ENCODE results near the gene KLHL29.

Gene KLHL29

DNA sequence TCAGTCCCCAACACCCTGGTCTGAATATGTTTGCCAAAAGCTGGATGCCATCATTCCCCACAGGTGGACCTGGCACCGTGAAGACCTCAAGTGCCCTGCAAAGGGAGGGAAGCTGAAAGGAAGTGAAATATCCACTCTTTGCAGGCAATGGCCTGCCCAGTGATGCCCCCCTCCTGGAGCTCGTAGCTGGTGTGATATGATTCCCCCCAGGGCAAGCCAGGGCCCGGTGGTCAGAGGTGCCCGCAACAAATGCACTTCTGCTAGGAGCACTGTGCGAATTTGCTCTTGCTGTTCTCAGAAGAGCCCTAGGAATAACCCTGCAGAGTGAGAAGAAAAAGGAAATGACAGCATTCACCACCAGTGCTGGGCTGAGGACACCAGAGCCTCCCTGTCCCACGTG, 247.4 kb downstream of the KLHL29 start:
- no peaks in the 10 kb centered on the region for H3K27me3 ChIP-seq (ENCODE audit: control insufficient read depth in 3 of 3, insufficient read depth in 3 of 3, low read depth in 1 of 3, low read length in 3 of 3)
- H3K4me1 ChIP-seq (ENCODE audit: control insufficient read depth in 2 of 2, insufficient read depth in 1 of 2, low read depth in 1 of 2, low read length in 2 of 2), result peaks cover 26 to 33% of the 10 kb centered on the region in 2 donors
- H3K14ac ChIP-seq (ENCODE audit: low read length), result no peak overlapping the region
- no peaks in the 10 kb centered on the region for H3K9me3 ChIP-seq (replicated peaks in 1 of 2; ENCODE audit: control insufficient read depth in 2 of 2, insufficient read depth in 1 of 2, low read depth in 1 of 2, low read length in 2 of 2)
- peak overlapping the region; percentile 58 for H3K18ac ChIP-seq (ENCODE audit: low read length)
- no peak overlapping the region for H4K8ac ChIP-seq (ENCODE audit: low read depth, low read length)
- H2BK15ac ChIP-seq (ENCODE audit: low read length), result no peak overlapping the region
- no peak overlapping the region for H2BK120ac ChIP-seq (ENCODE audit: low read depth, low read length)
- no peak for DNase-seq (ENCODE audit: low spot score)
- H2AK5ac ChIP-seq (ENCODE audit: low read depth, low read length), result peak overlapping the region; percentile 41
- H3K4me3 ChIP-seq (ENCODE audit: low read length in 2 of 2), result no peak overlapping the region
- H3K36me3 ChIP-seq (replicated peaks in 1 of 2; ENCODE audit: control insufficient read depth in 2 of 2, insufficient read depth in 2 of 2, low read length in 2 of 2), result no peaks in the 10 kb centered on the region
- H3K4ac ChIP-seq (ENCODE audit: low read length), result peak overlapping the region; percentile 27
- H3K27ac ChIP-seq (replicated peaks; ENCODE audit: low read length), result no peak overlapping the region
- H3K23ac ChIP-seq (ENCODE audit: low read depth, low read length, poor library complexity), result no peak overlapping the region
- H2AFZ ChIP-seq (ENCODE audit: low read length), result no peak overlapping the region
- no peak overlapping the region for H3K4me2 ChIP-seq (ENCODE audit: insufficient read depth, low read length, poor library complexity, severe bottlenecking)
- H3K9ac ChIP-seq (ENCODE audit: low read depth, low read length, poor library complexity), result no peak overlapping the region
- H2BK12ac ChIP-seq (ENCODE audit: low read length), result no peak overlapping the region
- WGBS, 2 donors (ENCODE audit: extremely low coverage in 2 of 2, insufficient read length in 2 of 2, insufficient replicate concordance in 1 of 2), result no CpG with 5 or more reads among the region's 6 CpGs
- H3K79me1 ChIP-seq (ENCODE audit: low read depth, low read length), result no peaks in the 10 kb centered on the region
- H4K91ac ChIP-seq (ENCODE audit: low read depth, low read length, poor library complexity), result no peak overlapping the region
- H2BK5ac ChIP-seq (ENCODE audit: low read length), result no peak overlapping the region

DNA sequence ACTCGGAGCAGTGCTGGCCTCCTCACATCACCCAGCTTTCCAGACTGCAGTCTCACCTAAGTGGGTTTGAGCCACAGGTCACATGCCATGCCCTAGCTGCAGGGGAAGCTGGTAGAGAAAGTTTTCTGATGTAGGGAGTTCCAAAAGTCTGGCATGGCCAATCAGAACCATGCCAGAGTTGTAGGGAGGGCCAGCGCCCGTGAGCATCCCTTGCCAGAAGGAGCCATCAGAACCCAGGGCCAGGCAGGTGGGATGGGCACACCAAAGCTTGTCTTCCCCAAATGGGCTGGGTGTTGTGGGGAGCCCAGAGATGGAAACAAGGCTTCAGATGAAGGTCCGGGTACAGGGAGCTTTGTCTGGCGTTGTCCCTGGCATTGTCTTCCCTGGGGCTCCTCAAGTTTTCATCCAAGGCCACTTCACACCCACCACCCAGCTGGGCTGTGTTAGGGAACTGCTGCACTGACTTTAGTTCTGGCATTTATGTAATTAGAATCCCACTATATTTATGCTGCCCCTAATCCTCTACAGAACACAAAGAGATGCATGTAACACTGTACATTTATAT, 247.9 kb downstream of the KLHL29 start:
- WGBS, 2 donors (ENCODE audit: extremely low coverage in 2 of 2, insufficient read length in 2 of 2, insufficient replicate concordance in 1 of 2), result no CpG with 5 or more reads among the region's 5 CpGs
- no peak overlapping the region for H2BK120ac ChIP-seq (ENCODE audit: low read depth, low read length)
- H2BK15ac ChIP-seq (ENCODE audit: low read length), result no peak overlapping the region
- no peak overlapping the region for H2BK12ac ChIP-seq (ENCODE audit: low read length)
- no peaks in the 10 kb centered on the region for H3K9me3 ChIP-seq (replicated peaks in 1 of 2; ENCODE audit: control insufficient read depth in 2 of 2, insufficient read depth in 1 of 2, low read depth in 1 of 2, low read length in 2 of 2)
- no peak overlapping the region for H3K27ac ChIP-seq (replicated peaks; ENCODE audit: low read length)
- H3K27me3 ChIP-seq (ENCODE audit: control insufficient read depth in 3 of 3, insufficient read depth in 3 of 3, low read depth in 1 of 3, low read length in 3 of 3), result no peaks in the 10 kb centered on the region
- DNase-seq (ENCODE audit: low spot score), result no peak
- no peak overlapping the region for H3K9ac ChIP-seq (ENCODE audit: low read depth, low read length, poor library complexity)
- H3K14ac ChIP-seq (ENCODE audit: low read length), result no peak overlapping the region
- H2BK5ac ChIP-seq (ENCODE audit: low read length), result no peak overlapping the region
- H3K4me2 ChIP-seq (ENCODE audit: insufficient read depth, low read length, poor library complexity, severe bottlenecking), result no peak overlapping the region
- H3K23ac ChIP-seq (ENCODE audit: low read depth, low read length, poor library complexity), result no peak overlapping the region
- H3K4ac ChIP-seq (ENCODE audit: low read length), result peak overlapping the region; percentile 27
- no peak overlapping the region for H3K4me3 ChIP-seq (ENCODE audit: low read length in 2 of 2)
- H2AFZ ChIP-seq (ENCODE audit: low read length), result no peak overlapping the region
- no peak overlapping the region for H4K8ac ChIP-seq (ENCODE audit: low read depth, low read length)
- H2AK5ac ChIP-seq (ENCODE audit: low read depth, low read length), result peak overlapping the region; percentile 41
- H3K36me3 ChIP-seq (replicated peaks in 1 of 2; ENCODE audit: control insufficient read depth in 2 of 2, insufficient read depth in 2 of 2, low read length in 2 of 2), result no peaks in the 10 kb centered on the region
- peaks cover 28 to 30% of the 10 kb centered on the region in 2 donors for H3K4me1 ChIP-seq (ENCODE audit: control insufficient read depth in 2 of 2, insufficient read depth in 1 of 2, low read depth in 1 of 2, low read length in 2 of 2)
- H3K18ac ChIP-seq (ENCODE audit: low read length), result peak overlapping the region; percentile 58
- H4K91ac ChIP-seq (ENCODE audit: low read depth, low read length, poor library complexity), result no peak overlapping the region
- H3K79me1 ChIP-seq (ENCODE audit: low read depth, low read length), result no peaks in the 10 kb centered on the region

DNA sequence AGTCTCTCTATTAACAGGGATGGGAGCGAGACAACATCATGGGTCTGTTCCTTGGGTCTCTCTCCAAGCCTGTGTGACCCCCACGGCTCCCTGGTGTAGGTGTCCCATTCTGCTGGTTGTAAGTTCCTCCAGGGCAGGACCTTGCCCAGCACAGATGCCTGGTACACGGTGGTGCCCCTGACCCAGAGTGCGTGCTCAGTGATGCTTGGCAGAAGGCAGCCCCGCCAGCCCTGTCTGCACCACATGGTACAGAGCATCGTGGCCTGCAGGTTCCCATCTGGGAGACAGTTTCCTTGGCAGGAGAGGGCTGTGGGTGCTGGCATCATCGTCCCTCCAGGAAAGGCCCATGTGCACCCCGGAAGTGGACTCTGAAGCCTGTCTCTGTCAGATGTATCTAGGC, 249.0 kb downstream of the KLHL29 start:
- no peak overlapping the region for H2BK5ac ChIP-seq (ENCODE audit: low read length)
- no peak for DNase-seq (ENCODE audit: low spot score)

DNA sequence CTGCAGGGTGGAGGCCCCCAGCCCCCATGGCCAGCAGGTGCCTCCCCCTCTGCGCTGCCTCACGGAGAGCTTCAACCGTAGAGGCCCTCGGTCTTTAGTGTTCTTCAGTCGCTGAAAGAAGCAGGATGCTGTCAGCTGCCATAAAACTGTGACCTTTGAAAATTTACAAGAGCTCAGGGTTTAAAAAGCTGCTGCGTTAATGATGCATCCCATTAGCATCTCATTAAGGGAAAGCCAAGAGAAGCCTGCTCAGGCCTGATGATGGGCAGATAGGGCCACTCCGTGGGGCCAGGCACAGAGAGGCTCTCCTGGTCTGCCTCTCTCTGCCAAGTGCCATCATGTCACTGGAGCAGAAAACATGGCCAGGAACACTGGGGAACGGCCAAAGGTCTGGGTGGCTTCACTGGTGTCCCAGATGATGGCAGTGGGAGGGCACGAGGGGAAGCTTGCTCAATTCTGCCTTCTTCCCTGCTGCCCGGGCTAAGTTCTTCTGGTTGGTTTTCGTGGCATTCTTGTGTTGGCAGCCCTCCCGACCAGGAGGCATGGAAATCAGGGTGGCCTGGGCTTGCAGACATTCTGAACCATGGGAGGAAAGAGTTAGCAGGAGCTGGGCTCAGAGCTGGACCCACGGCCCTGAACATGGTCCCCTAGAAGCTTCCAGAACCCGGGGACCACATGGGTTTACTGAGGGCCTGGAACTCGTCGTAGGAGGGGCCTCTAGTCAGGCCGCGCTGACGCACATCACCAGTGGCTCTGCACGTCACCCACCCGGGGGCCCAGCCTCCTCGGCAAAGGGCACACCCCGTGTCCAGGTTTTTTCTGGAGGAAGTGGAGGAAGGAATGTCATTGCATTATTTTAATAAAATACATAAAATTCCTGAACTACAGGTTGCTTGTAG, 250.7 kb downstream of the KLHL29 start:
- no peaks in the 10 kb centered on the region for H3K79me1 ChIP-seq (ENCODE audit: low read depth, low read length)
- H3K14ac ChIP-seq (ENCODE audit: low read length), result no peak overlapping the region
- H3K23ac ChIP-seq (ENCODE audit: low read depth, low read length, poor library complexity), result no peak overlapping the region
- H2BK15ac ChIP-seq (ENCODE audit: low read length), result peak overlapping the region; percentile 1
- no peak overlapping the region for H4K8ac ChIP-seq (ENCODE audit: low read depth, low read length)
- H3K36me3 ChIP-seq (replicated peaks in 1 of 2; ENCODE audit: control insufficient read depth in 2 of 2, insufficient read depth in 2 of 2, low read length in 2 of 2), result no peaks in the 10 kb centered on the region
- H3K4me1 ChIP-seq (ENCODE audit: control insufficient read depth in 2 of 2, insufficient read depth in 1 of 2, low read depth in 1 of 2, low read length in 2 of 2), result peaks cover 17 to 18% of the 10 kb centered on the region in 2 donors
- no CpG with 5 or more reads among the region's 23 CpGs for WGBS, 2 donors (ENCODE audit: extremely low coverage in 2 of 2, insufficient read length in 2 of 2, insufficient replicate concordance in 1 of 2)
- H2BK120ac ChIP-seq (ENCODE audit: low read depth, low read length), result peak overlapping the region; percentile 14
- no peak overlapping the region for H4K91ac ChIP-seq (ENCODE audit: low read depth, low read length, poor library complexity)
- no peak for DNase-seq (ENCODE audit: low spot score)
- H2BK5ac ChIP-seq (ENCODE audit: low read length), result no peak overlapping the region
- peak overlapping the region; percentile 23 for H2AK5ac ChIP-seq (ENCODE audit: low read depth, low read length)
- H3K9me3 ChIP-seq (replicated peaks in 1 of 2; ENCODE audit: control insufficient read depth in 2 of 2, insufficient read depth in 1 of 2, low read depth in 1 of 2, low read length in 2 of 2), result no peaks in the 10 kb centered on the region
- H3K4me2 ChIP-seq (ENCODE audit: insufficient read depth, low read length, poor library complexity, severe bottlenecking), result no peak overlapping the region
- no peak overlapping the region for H3K27ac ChIP-seq (replicated peaks; ENCODE audit: low read length)
- peak overlapping the region; percentile 87 for H3K18ac ChIP-seq (ENCODE audit: low read length)
- no peak overlapping the region for H3K9ac ChIP-seq (ENCODE audit: low read depth, low read length, poor library complexity)
- H3K4ac ChIP-seq (ENCODE audit: low read length), result no peak overlapping the region
- H2AFZ ChIP-seq (ENCODE audit: low read length), result no peak overlapping the region
- no peak overlapping the region for H3K4me3 ChIP-seq (ENCODE audit: low read length in 2 of 2)
- no peaks in the 10 kb centered on the region for H3K27me3 ChIP-seq (ENCODE audit: control insufficient read depth in 3 of 3, insufficient read depth in 3 of 3, low read depth in 1 of 3, low read length in 3 of 3)
- no peak overlapping the region for H2BK12ac ChIP-seq (ENCODE audit: low read length)

More for the DNA sequence above, 249.0 kb downstream of the KLHL29 start:
- H4K8ac ChIP-seq (ENCODE audit: low read depth, low read length), result no peak overlapping the region
- no peak overlapping the region for H2AFZ ChIP-seq (ENCODE audit: low read length)
- no peaks in the 10 kb centered on the region for H3K36me3 ChIP-seq (replicated peaks in 1 of 2; ENCODE audit: control insufficient read depth in 2 of 2, insufficient read depth in 2 of 2, low read length in 2 of 2)
- H3K79me1 ChIP-seq (ENCODE audit: low read depth, low read length), result no peaks in the 10 kb centered on the region
- peak overlapping the region; percentile 42 for H3K18ac ChIP-seq (ENCODE audit: low read length)
- no CpG with 5 or more reads among the region's 8 CpGs for WGBS, 2 donors (ENCODE audit: extremely low coverage in 2 of 2, insufficient read length in 2 of 2, insufficient replicate concordance in 1 of 2)
- H2BK15ac ChIP-seq (ENCODE audit: low read length), result no peak overlapping the region
- no peak overlapping the region for H3K27ac ChIP-seq (replicated peaks; ENCODE audit: low read length)
- peaks cover 28% of the 10 kb centered on the region in 2 donors for H3K4me1 ChIP-seq (ENCODE audit: control insufficient read depth in 2 of 2, insufficient read depth in 1 of 2, low read depth in 1 of 2, low read length in 2 of 2)
- H3K9me3 ChIP-seq (replicated peaks in 1 of 2; ENCODE audit: control insufficient read depth in 2 of 2, insufficient read depth in 1 of 2, low read depth in 1 of 2, low read length in 2 of 2), result no peaks in the 10 kb centered on the region
- peak overlapping the region; percentile 8 for H2BK12ac ChIP-seq (ENCODE audit: low read length)
- H3K4me2 ChIP-seq (ENCODE audit: insufficient read depth, low read length, poor library complexity, severe bottlenecking), result no peak overlapping the region
- H3K27me3 ChIP-seq (ENCODE audit: control insufficient read depth in 3 of 3, insufficient read depth in 3 of 3, low read depth in 1 of 3, low read length in 3 of 3), result no peaks in the 10 kb centered on the region
- H3K14ac ChIP-seq (ENCODE audit: low read length), result no peak overlapping the region
- no peak overlapping the region for H3K23ac ChIP-seq (ENCODE audit: low read depth, low read length, poor library complexity)
- H4K91ac ChIP-seq (ENCODE audit: low read depth, low read length, poor library complexity), result no peak overlapping the region
- H2AK5ac ChIP-seq (ENCODE audit: low read depth, low read length), result peak overlapping the region; percentile 22
- no peak overlapping the region for H3K9ac ChIP-seq (ENCODE audit: low read depth, low read length, poor library complexity)
- no peak overlapping the region for H3K4ac ChIP-seq (ENCODE audit: low read length)
- no peak overlapping the region for H2BK120ac ChIP-seq (ENCODE audit: low read depth, low read length)
- H3K4me3 ChIP-seq (ENCODE audit: low read length in 2 of 2), result no peak overlapping the region
